H1 (cell line): ENCODE measurements around the gene ARPC4. TPM values are rescaled to one million over a fixed set of nuclear protein-coding genes. Genes with fewer than 3 reads are reported as not detected.

Source experiments
- BRCA1 ChIP-seq: IDR thresholded peaks from 2 replicates; pipeline ENCODE4 v1.6.1; 2012; ENCODE audit warnings: low read depth, low read length, improper control_type of control experiment
- RFX5 ChIP-seq: IDR thresholded peaks from 2 replicates; pipeline ENCODE4 v1.6.1; 2011; ENCODE audit warnings: low read depth, low read length, improper control_type of control experiment, borderline replicate concordance
- TAF7 ChIP-seq: optimal IDR thresholded peaks from 2 replicates; pipeline ENCODE3; 2011; ENCODE audit warnings: low read depth, mild to moderate bottlenecking, inconsistent platforms, low read length, moderate library complexity, borderline replicate concordance
- polyA plus RNA-seq, 7 experiments: library from polyadenylated mRNA; depleted of rRNA in 3 of 7; stranded (reverse) in 5 of 7; unstranded in 2 of 7; fragments of >200 nt in 5 of 7; fragments of 200-250 nt in 2 of 7; gene quantifications; 1 replicate in 5 of 7; 2 replicates in 1 of 7; 4 replicates in 1 of 7; pipeline versions ENCODE4 v1.2.1 to v1.2.3, GENCODE V29; 2011 to 2013; ENCODE audit warnings: missing spikeins in 2 of 7, mixed read lengths in 2 of 7
- total RNA-seq: library from RNA; stranded (reverse); fragmentation: NEBNext Ultra II Directional; extraction: Animal tissue kit (Norgen Biotek cat#: 25700); gene quantifications from 2 replicates; pipeline ENCODE4 v1.2.1, GENCODE V29; 2021

Gene ARPC4
- total and polyA plus RNA-seq, 2 of the 8 experiments (the other 6 are each of a cell fraction or from before 2014, with no cell fraction given), result 138 to 154 TPM

DNA sequence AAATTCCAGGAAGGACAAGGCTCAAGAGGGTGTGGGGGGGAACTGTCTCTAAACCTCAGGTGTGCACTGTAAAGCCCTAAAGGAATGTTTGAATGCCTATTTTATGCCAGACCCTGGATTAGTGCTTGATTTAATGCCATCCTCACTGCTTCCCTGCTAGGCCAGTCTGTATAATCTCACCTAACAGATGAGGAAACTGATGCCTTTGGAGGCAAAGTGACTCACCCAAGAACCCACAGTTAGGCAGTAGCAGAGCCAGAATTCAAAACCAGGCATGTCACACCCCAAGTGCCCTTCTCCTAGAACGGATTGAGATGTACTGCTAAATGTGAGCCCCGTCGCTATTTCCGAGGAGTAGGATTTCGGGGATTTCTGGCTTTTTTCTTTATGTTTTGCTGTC, 31.0 kb upstream of the ARPC4 start (continued):
- TF ChIP-seq BRCA1 (no peak), RFX5 (no peak), TAF7 (no peak)
